Nephron (organoid): ENCODE data around the gene CD1D.

Source experiments
- H3K27ac Mint-ChIP-seq, 3 experiments: 2 replicates each; pipeline ENCODE4 v1.8.0; 2020; ENCODE audit warnings: mixed read lengths in 3 of 3, mild to moderate bottlenecking in 2 of 3, moderate library complexity in 1 of 3
- H3K27me3 Mint-ChIP-seq: 2 replicates; pipeline ENCODE4 v1.8.0; 2021; ENCODE audit warnings: low read depth, mild to moderate bottlenecking, moderate library complexity, mixed read lengths
- H3K36me3 Mint-ChIP-seq: 2 replicates; pipeline ENCODE4 v1.8.0; 2020; ENCODE audit warnings: low read depth, mixed read lengths
- H3K4me1 Mint-ChIP-seq: 2 replicates; pipeline ENCODE4 v1.8.0; 2020; ENCODE audit warnings: mixed read lengths
- H3K4me3 Mint-ChIP-seq, 3 experiments: 2 replicates each; pipeline ENCODE4 v1.8.0; 2020; ENCODE audit warnings: mild to moderate bottlenecking in 3 of 3, mixed read lengths in 3 of 3, moderate library complexity in 2 of 3
- H3K9me3 Mint-ChIP-seq: 2 replicates; pipeline ENCODE4 v1.8.0; 2020; ENCODE audit warnings: mixed read lengths
- TF ChIP-seq, protein P1 (sequence below), 3 experiments: fragments of 200-600 bp; sonication (generic); IDR thresholded peaks; one replicate each; pipeline ENCODE4 v1.5.0; 2021; ENCODE audit warnings: antibody characterized with exemption in 3 of 3; ENCODE audit not compliant: unreplicated experiment in 3 of 3

CD1D gene

DNA sequence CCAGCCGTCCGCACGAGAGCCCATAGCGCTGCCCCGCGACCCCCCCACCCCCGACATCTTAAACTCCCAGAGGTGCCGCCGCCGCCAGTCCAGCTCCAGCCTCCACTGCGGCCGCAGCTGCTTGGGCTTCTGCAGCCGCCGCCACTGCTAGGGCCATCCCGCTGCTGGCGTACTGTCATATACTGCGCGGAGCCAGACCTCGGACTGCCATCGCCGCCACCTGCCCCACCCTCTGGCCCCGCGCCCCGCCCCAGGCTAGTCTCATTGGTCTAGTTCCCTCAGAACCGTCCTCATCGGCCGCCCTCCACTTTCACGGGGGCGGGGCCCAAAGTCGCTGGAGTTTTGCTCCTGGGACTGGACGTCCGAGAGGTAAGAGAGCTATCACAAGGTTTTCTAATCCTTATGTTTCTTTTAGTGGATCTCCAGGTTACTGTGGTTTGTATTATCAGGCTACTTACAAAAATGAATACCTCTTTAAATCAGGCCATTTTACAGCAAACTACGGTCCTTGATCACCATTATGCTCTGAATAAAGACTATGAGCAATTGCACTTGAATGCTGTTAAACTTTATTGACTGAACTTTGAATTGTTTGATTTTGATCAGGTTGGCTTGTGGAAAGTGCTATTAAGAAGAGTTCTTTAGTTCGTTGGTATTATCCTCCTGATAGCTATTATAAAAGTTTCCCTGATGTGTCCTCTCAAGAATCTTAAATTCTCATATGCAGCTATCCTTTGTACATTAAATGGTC lies 2.8 kb upstream of the CD1D start:
- Mint-ChIP-seq H3K36me3 (no peaks in the 10 kb centered on the region), H3K9me3 (no peaks in the 10 kb centered on the region), H3K27ac (no peak overlapping the region)

DNA sequence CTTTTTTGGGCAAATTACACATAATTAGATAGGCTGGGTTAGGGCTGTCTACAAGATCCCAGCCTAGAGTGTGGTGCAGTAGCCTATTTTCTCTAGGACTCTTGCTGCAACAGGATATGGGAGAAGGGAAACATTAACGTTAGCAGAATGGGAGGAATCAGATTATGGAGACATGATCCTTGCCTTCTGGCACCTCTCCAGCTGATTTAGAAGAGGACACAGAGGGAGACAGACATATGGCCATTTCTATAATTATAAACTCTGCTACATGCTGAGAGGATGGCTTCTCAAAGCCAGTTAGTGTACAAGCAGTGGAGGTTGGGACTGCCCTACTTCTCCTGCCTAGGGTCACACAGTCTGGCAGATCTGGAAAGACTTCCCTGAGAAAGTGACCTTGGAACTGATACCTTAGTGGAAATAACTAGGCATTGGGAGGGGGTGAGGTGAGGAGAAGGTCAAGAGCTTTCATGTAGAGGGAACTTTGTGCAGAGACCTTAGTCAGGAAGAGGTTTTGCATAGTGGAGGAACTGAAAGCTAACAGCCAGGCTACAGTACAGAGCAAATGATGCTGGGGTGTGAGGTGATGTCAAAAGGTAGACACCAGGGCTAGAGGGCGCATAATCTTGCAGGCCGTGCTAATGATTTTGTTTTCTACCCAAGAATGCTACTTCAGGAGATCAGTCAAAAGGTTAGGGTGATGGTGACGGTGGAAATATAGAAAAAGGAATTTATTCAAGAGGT lies 1.2 kb upstream of the CD1D start:
- Mint-ChIP-seq H3K9me3 (no peaks in the 10 kb centered on the region), H3K4me3 (peak overlapping the region; percentile 88 to 92 (median 90)), H3K27me3 (peaks cover 56% of the 10 kb centered on the region), H3K36me3 (no peaks in the 10 kb centered on the region), H3K27ac (no peak overlapping the region), H3K4me1 (peaks cover 20% of the 10 kb centered on the region)
- TF ChIP-seq, protein P1, sequence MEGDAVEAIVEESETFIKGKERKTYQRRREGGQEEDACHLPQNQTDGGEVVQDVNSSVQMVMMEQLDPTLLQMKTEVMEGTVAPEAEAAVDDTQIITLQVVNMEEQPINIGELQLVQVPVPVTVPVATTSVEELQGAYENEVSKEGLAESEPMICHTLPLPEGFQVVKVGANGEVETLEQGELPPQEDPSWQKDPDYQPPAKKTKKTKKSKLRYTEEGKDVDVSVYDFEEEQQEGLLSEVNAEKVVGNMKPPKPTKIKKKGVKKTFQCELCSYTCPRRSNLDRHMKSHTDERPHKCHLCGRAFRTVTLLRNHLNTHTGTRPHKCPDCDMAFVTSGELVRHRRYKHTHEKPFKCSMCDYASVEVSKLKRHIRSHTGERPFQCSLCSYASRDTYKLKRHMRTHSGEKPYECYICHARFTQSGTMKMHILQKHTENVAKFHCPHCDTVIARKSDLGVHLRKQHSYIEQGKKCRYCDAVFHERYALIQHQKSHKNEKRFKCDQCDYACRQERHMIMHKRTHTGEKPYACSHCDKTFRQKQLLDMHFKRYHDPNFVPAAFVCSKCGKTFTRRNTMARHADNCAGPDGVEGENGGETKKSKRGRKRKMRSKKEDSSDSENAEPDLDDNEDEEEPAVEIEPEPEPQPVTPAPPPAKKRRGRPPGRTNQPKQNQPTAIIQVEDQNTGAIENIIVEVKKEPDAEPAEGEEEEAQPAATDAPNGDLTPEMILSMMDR (IDR thresholded peaks at IDR 0.05; ENCODE audit: unreplicated experiment in 3 of 3), result no peak

More for the DNA sequence above, 2.8 kb upstream of the CD1D start:
- peaks cover 20% of the 10 kb centered on the region for H3K4me1 Mint-ChIP-seq
- TF ChIP-seq, protein P1 (IDR thresholded peaks at IDR 0.05; ENCODE audit: unreplicated experiment in 3 of 3), result no peak
- H3K27me3 Mint-ChIP-seq, result peaks cover 43% of the 10 kb centered on the region
- H3K4me3 Mint-ChIP-seq, result peak overlapping the region; percentile 72 to 75 (median 74)

DNA sequence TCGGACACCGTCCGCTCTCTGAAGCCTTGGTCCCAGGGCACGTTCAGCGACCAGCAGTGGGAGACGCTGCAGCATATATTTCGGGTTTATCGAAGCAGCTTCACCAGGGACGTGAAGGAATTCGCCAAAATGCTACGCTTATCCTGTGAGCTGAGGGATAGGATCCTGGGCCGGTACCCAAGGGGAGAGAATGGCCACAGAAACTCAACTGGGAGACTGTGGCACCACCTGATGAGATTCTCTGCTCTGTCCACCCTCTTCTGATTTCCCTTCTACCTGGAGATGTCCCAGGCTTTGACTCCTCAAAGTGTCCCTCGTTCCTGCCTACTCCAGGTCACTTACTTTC lies 855 bp downstream of the CD1D start:
- Mint-ChIP-seq H3K36me3 (no peaks in the 10 kb centered on the region), H3K27ac (peak overlapping the region in 2 of 3 experiments; percentile 14 to 58), H3K9me3 (no peaks in the 10 kb centered on the region), H3K4me3 (peak overlapping the region; percentile 88 to 92 (median 90)), H3K27me3 (peaks cover 62% of the 10 kb centered on the region), H3K4me1 (peaks cover 25% of the 10 kb centered on the region)
- TF ChIP-seq, protein P1 (IDR thresholded peaks at IDR 0.05; ENCODE audit: unreplicated experiment in 3 of 3), result no peak

DNA sequence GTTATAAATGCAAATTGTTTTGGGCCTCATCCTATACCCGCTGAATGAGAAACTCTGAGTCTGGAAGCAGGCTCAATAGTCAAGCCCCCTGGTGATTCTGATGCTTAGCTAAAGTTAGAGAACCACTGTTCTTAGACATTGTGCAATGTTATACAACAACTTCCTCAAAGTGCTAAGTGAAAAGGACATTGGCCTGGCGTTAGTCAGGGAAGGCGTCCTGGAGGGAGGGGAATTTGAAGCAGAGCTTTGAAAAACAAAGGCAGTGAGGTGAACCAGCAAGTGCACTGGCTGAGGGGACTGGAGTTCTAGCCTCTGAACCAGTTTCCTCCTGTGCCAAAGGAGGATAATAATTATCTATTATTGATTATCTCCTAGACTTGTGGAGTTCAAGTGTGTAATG lies 5.1 kb downstream of the CD1D start:
- H3K27ac Mint-ChIP-seq, result no peak overlapping the region
- TF ChIP-seq, protein P1 (IDR thresholded peaks at IDR 0.05; ENCODE audit: unreplicated experiment in 3 of 3), result no peak
- peaks cover 50% of the 10 kb centered on the region for H3K27me3 Mint-ChIP-seq
- no peaks in the 10 kb centered on the region for H3K9me3 Mint-ChIP-seq
- no peaks in the 10 kb centered on the region for H3K36me3 Mint-ChIP-seq
- no peak overlapping the region for H3K4me3 Mint-ChIP-seq
- H3K4me1 Mint-ChIP-seq, result peaks cover 5% of the 10 kb centered on the region

DNA sequence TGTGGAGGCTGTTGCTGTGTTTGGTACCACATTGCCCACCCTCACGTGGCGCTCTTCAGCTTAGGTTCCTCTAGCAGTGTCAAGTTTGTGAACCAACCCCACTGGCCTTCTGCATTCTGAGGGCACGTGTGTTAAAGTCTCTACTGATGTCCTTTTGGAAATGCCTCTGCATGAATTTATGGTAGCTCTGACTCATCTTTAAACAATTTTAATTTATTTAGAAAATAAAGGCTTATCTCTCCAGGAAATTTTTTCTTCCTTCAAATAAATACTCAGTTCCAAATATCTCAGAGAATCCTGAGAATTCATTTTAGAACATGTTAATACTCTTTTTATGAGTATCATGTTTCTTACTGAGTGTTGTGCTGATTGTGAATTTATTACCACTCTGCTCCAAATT lies 5.5 kb downstream of the CD1D start:
- Mint-ChIP-seq H3K27me3 (peaks cover 48% of the 10 kb centered on the region), H3K9me3 (no peaks in the 10 kb centered on the region)

More for the DNA sequence above, 5.5 kb downstream of the CD1D start:
- Mint-ChIP-seq H3K27ac (no peak overlapping the region), H3K4me3 (no peak overlapping the region), H3K4me1 (peaks cover 5% of the 10 kb centered on the region), H3K36me3 (no peaks in the 10 kb centered on the region)
- TF ChIP-seq, protein P1 (IDR thresholded peaks at IDR 0.05; ENCODE audit: unreplicated experiment in 3 of 3), result no peak
